ENCODE results near the gene ATE1. TPM values are rescaled to one million over a fixed set of nuclear protein-coding genes. Genes with fewer than 3 reads are reported as not detected.

The ATE1 gene
- total RNA-seq, 1 experiment from 2014 or later, result 23.8 TPM

DNA sequence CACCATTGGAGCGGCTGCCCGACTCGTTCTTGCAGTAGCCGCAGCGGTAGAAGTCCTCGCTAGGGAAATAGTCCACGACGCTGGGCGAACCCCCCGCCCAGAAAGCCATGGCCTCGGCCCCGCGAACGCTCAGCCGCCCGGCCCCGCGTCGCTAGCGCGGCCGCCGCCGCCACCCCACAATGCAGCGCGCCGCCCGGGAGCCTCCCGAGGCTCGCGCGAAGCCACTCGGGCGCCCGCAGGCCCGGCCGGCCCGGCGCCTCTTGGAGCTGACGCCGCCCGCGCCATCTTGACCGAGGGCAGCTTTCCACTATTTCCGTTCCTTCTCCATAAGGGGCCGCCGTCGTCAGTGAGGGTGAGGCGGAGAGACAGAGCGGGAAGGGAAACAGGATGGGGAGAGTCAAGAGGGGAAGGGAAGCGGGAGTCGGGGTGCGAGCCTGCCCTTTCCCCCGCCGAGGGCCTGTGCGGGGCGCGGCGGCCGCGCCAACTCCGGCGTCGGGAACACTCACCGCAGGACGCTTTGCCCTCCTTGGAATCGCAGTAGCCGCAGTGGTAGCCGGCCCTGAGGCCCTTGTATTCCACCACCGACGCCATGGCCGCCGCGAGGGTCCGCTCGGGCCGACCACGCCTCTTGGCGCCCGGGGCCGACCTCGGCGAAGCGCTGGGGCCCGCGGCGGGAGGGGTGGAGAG, at the start of gene ATE1 (continued):
- TF ChIP-seq, protein P1, sequence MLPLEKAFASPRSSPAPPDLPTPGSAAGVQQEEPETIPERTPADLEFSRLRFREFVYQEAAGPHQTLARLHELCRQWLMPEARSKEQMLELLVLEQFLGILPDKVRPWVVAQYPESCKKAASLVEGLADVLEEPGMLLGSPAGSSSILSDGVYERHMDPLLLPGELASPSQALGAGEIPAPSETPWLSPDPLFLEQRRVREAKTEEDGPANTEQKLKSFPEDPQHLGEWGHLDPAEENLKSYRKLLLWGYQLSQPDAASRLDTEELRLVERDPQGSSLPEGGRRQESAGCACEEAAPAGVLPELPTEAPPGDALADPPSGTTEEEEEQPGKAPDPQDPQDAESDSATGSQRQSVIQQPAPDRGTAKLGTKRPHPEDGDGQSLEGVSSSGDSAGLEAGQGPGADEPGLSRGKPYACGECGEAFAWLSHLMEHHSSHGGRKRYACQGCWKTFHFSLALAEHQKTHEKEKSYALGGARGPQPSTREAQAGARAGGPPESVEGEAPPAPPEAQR (CRISPR knock-in tag; IDR thresholded peaks at IDR 0.05), result no peak
- TF ChIP-seq, protein P2, sequence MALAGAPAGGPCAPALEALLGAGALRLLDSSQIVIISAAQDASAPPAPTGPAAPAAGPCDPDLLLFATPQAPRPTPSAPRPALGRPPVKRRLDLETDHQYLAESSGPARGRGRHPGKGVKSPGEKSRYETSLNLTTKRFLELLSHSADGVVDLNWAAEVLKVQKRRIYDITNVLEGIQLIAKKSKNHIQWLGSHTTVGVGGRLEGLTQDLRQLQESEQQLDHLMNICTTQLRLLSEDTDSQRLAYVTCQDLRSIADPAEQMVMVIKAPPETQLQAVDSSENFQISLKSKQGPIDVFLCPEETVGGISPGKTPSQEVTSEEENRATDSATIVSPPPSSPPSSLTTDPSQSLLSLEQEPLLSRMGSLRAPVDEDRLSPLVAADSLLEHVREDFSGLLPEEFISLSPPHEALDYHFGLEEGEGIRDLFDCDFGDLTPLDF (CRISPR knock-in tag; IDR thresholded peaks at IDR 0.05), result no peak
- TF ChIP-seq ATF1 (CRISPR knock-in tag; IDR thresholded peaks at IDR 0.05) (no peak), ESRRA (CRISPR knock-in tag; IDR thresholded peaks at IDR 0.05; ENCODE audit: borderline replicate concordance) (peak; percentile 61; the same call in 1 of the 2 replicates), OVOL2 (CRISPR knock-in tag; IDR thresholded peaks at IDR 0.05; ENCODE audit: borderline replicate concordance) (no peak), ZNF416 (CRISPR knock-in tag; IDR thresholded peaks at IDR 0.05) (no peak), CBFB (CRISPR knock-in tag; IDR thresholded peaks at IDR 0.05; ENCODE audit: low read depth) (no peak), TEAD1 (CRISPR knock-in tag; IDR thresholded peaks at IDR 0.05) (no peak; the same call in 1 of the 2 replicates), SOX15 (CRISPR knock-in tag; IDR thresholded peaks at IDR 0.05) (no peak), MYBL2 (CRISPR knock-in tag; IDR thresholded peaks at IDR 0.05) (no peak), SMAD3 (CRISPR knock-in tag; IDR thresholded peaks at IDR 0.05; ENCODE audit: borderline replicate concordance) (no peak), ZNF396 (CRISPR knock-in tag; IDR thresholded peaks at IDR 0.05; ENCODE audit: borderline replicate concordance) (no peak), PRRX2 (CRISPR knock-in tag; IDR thresholded peaks at IDR 0.05) (no peak), SP1 (CRISPR knock-in tag; conservative IDR thresholded peaks at IDR 0.05) (peak; percentile 78), FOXJ3 (CRISPR knock-in tag; IDR thresholded peaks at IDR 0.05; ENCODE audit: borderline replicate concordance) (no peak), ZNF671 (CRISPR knock-in tag; IDR thresholded peaks at IDR 0.05) (no peak), NFE2L1 (CRISPR knock-in tag; IDR thresholded peaks at IDR 0.05) (0 out of 2 replicates have a peak, but pooled peaks have one; percentile 11), CREM (CRISPR knock-in tag; IDR thresholded peaks at IDR 0.05) (peak; percentile 70), ZNF232 (CRISPR knock-in tag; IDR thresholded peaks at IDR 0.05) (peak; percentile 50; the same call in 1 of the 2 replicates)
- TF ChIP-seq, protein P3, sequence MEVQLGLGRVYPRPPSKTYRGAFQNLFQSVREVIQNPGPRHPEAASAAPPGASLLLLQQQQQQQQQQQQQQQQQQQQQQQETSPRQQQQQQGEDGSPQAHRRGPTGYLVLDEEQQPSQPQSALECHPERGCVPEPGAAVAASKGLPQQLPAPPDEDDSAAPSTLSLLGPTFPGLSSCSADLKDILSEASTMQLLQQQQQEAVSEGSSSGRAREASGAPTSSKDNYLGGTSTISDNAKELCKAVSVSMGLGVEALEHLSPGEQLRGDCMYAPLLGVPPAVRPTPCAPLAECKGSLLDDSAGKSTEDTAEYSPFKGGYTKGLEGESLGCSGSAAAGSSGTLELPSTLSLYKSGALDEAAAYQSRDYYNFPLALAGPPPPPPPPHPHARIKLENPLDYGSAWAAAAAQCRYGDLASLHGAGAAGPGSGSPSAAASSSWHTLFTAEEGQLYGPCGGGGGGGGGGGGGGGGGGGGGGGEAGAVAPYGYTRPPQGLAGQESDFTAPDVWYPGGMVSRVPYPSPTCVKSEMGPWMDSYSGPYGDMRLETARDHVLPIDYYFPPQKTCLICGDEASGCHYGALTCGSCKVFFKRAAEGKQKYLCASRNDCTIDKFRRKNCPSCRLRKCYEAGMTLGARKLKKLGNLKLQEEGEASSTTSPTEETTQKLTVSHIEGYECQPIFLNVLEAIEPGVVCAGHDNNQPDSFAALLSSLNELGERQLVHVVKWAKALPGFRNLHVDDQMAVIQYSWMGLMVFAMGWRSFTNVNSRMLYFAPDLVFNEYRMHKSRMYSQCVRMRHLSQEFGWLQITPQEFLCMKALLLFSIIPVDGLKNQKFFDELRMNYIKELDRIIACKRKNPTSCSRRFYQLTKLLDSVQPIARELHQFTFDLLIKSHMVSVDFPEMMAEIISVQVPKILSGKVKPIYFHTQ (CRISPR knock-in tag; IDR thresholded peaks at IDR 0.05), result no peak
- TF ChIP-seq, protein P4, sequence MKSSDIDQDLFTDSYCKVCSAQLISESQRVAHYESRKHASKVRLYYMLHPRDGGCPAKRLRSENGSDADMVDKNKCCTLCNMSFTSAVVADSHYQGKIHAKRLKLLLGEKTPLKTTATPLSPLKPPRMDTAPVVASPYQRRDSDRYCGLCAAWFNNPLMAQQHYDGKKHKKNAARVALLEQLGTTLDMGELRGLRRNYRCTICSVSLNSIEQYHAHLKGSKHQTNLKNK (CRISPR knock-in tag; IDR thresholded peaks at IDR 0.05), result 0 out of 2 replicates have a peak, but pooled peaks have one; percentile 1
- TF ChIP-seq, protein P5, sequence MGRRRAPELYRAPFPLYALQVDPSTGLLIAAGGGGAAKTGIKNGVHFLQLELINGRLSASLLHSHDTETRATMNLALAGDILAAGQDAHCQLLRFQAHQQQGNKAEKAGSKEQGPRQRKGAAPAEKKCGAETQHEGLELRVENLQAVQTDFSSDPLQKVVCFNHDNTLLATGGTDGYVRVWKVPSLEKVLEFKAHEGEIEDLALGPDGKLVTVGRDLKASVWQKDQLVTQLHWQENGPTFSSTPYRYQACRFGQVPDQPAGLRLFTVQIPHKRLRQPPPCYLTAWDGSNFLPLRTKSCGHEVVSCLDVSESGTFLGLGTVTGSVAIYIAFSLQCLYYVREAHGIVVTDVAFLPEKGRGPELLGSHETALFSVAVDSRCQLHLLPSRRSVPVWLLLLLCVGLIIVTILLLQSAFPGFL (CRISPR knock-in tag; IDR thresholded peaks at IDR 0.05; ENCODE audit: borderline replicate concordance), result no peak
- TF ChIP-seq, protein P6, sequence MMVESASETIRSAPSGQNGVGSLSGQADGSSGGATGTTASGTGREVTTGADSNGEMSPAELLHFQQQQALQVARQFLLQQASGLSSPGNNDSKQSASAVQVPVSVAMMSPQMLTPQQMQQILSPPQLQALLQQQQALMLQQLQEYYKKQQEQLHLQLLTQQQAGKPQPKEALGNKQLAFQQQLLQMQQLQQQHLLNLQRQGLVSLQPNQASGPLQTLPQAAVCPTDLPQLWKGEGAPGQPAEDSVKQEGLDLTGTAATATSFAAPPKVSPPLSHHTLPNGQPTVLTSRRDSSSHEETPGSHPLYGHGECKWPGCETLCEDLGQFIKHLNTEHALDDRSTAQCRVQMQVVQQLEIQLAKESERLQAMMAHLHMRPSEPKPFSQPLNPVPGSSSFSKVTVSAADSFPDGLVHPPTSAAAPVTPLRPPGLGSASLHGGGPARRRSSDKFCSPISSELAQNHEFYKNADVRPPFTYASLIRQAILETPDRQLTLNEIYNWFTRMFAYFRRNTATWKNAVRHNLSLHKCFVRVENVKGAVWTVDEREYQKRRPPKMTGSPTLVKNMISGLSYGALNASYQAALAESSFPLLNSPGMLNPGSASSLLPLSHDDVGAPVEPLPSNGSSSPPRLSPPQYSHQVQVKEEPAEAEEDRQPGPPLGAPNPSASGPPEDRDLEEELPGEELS (CRISPR knock-in tag; IDR thresholded peaks at IDR 0.05), result no peak
- TF ChIP-seq, protein P7, sequence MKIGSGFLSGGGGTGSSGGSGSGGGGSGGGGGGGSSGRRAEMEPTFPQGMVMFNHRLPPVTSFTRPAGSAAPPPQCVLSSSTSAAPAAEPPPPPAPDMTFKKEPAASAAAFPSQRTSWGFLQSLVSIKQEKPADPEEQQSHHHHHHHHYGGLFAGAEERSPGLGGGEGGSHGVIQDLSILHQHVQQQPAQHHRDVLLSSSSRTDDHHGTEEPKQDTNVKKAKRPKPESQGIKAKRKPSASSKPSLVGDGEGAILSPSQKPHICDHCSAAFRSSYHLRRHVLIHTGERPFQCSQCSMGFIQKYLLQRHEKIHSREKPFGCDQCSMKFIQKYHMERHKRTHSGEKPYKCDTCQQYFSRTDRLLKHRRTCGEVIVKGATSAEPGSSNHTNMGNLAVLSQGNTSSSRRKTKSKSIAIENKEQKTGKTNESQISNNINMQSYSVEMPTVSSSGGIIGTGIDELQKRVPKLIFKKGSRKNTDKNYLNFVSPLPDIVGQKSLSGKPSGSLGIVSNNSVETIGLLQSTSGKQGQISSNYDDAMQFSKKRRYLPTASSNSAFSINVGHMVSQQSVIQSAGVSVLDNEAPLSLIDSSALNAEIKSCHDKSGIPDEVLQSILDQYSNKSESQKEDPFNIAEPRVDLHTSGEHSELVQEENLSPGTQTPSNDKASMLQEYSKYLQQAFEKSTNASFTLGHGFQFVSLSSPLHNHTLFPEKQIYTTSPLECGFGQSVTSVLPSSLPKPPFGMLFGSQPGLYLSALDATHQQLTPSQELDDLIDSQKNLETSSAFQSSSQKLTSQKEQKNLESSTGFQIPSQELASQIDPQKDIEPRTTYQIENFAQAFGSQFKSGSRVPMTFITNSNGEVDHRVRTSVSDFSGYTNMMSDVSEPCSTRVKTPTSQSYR (CRISPR knock-in tag; IDR thresholded peaks at IDR 0.05), result no peak
- TF ChIP-seq, protein P8, sequence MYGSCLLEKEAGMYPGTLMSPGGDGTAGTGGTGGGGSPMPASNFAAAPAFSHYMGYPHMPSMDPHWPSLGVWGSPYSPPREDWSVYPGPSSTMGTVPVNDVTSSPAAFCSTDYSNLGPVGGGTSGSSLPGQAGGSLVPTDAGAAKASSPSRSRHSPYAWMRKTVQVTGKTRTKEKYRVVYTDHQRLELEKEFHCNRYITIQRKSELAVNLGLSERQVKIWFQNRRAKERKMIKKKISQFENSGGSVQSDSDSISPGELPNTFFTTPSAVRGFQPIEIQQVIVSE (CRISPR knock-in tag; IDR thresholded peaks at IDR 0.05; ENCODE audit: borderline replicate concordance), result no peak

Data from WTC11 (cell line).